ENCODE measurements around the gene GLIS1.

GLIS1 gene

GRCh38 chr1:53619367-53620060 lies 119.5 kb downstream of the GLIS1 start:
- H3K9me3 ChIP-seq (ENCODE audit: control extremely low read depth in 1 of 5, control insufficient read depth in 4 of 5, insufficient read depth in 2 of 5, low read depth in 1 of 5, low read length in 4 of 5), result no peaks in the 10 kb centered on the region
- H3K27me3 ChIP-seq (replicated peaks in 2 of 5; ENCODE audit: control insufficient read depth in 4 of 5, insufficient read depth in 5 of 5, low read length in 4 of 5), result no peaks in the 10 kb centered on the region
- H3K36me3 ChIP-seq (ENCODE audit: control insufficient read depth in 4 of 4, insufficient read depth in 4 of 4, low read length in 3 of 4), result no peaks in the 10 kb centered on the region
- 100% methylated on average over 5 of the region's 7 CpGs for WGBS (ENCODE audit: insufficient coverage)
- peaks cover 0 to 7% (median 2%) of the 10 kb centered on the region in 4 experiments for H3K4me1 ChIP-seq (ENCODE audit: control extremely low read depth in 1 of 4, control insufficient read depth in 4 of 4, insufficient read depth in 4 of 4, low read length in 3 of 4)
- CTCF ChIA-PET, result interaction anchor here (0.9 to 1.1 kb wide), 2 partner anchors 20 to 32 kb away, joined by 3 read pairs; no protein-coding TSS in a partner anchor
- no peak overlapping the region for H3K27ac ChIP-seq (ENCODE audit: insufficient read depth in 1 of 2, low read depth in 1 of 2, low read length in 2 of 2, poor library complexity in 1 of 2, severe bottlenecking in 2 of 2)
- H3K4me3 ChIP-seq (ENCODE audit: control insufficient read depth in 1 of 7, extremely low read depth in 1 of 7, insufficient read depth in 4 of 7, low read depth in 2 of 7, low read length in 6 of 7), result no peak overlapping the region
- no peak for DNase-seq
- POLR2A ChIA-PET, result interaction anchor here (0.9 kb wide), 1 partner anchor 19 kb away, joined by 3 read pairs; no protein-coding TSS in a partner anchor

GRCh38 chr1:53618500-53619366 lies 120.2 kb downstream of the GLIS1 start:
- no peak for DNase-seq
- no peak overlapping the region for H3K4me3 ChIP-seq (ENCODE audit: control insufficient read depth in 1 of 7, extremely low read depth in 1 of 7, insufficient read depth in 4 of 7, low read depth in 2 of 7, low read length in 6 of 7)
- H3K27ac ChIP-seq (ENCODE audit: insufficient read depth in 1 of 2, low read depth in 1 of 2, low read length in 2 of 2, poor library complexity in 1 of 2, severe bottlenecking in 2 of 2), result no peak overlapping the region
- H3K36me3 ChIP-seq (ENCODE audit: control insufficient read depth in 4 of 4, insufficient read depth in 4 of 4, low read length in 3 of 4), result no peaks in the 10 kb centered on the region
- CTCF ChIA-PET, result no interaction called here
- H3K27me3 ChIP-seq (replicated peaks in 2 of 5; ENCODE audit: control insufficient read depth in 4 of 5, insufficient read depth in 5 of 5, low read length in 4 of 5), result no peaks in the 10 kb centered on the region
- 75% methylated on average over 3 of the region's 4 CpGs for WGBS (ENCODE audit: insufficient coverage)
- POLR2A ChIA-PET, result no interaction called here
- H3K4me1 ChIP-seq (ENCODE audit: control extremely low read depth in 1 of 4, control insufficient read depth in 4 of 4, insufficient read depth in 4 of 4, low read length in 3 of 4), result peaks cover 0 to 11% (median 6%) of the 10 kb centered on the region in 4 experiments
- H3K9me3 ChIP-seq (ENCODE audit: control extremely low read depth in 1 of 5, control insufficient read depth in 4 of 5, insufficient read depth in 2 of 5, low read depth in 1 of 5, low read length in 4 of 5), result no peaks in the 10 kb centered on the region

- DNase-seq, result no peak
- Histone ChIP-seq H3K4me1 (ENCODE audit: control extremely low read depth in 1 of 4, control insufficient read depth in 4 of 4, insufficient read depth in 4 of 4, low read length in 3 of 4) (peaks cover 0 to 11% (median 7%) of the 10 kb centered on the region in 4 experiments), H3K27me3 (replicated peaks in 2 of 5; ENCODE audit: control insufficient read depth in 4 of 5, insufficient read depth in 5 of 5, low read length in 4 of 5) (no peaks in the 10 kb centered on the region), H3K9me3 (ENCODE audit: control extremely low read depth in 1 of 5, control insufficient read depth in 4 of 5, insufficient read depth in 2 of 5, low read depth in 1 of 5, low read length in 4 of 5) (no peaks in the 10 kb centered on the region), H3K36me3 (ENCODE audit: control insufficient read depth in 4 of 4, insufficient read depth in 4 of 4, low read length in 3 of 4) (no peaks in the 10 kb centered on the region), H3K4me3 (ENCODE audit: control insufficient read depth in 1 of 7, extremely low read depth in 1 of 7, insufficient read depth in 4 of 7, low read depth in 2 of 7, low read length in 6 of 7) (no peak overlapping the region), H3K27ac (ENCODE audit: insufficient read depth in 1 of 2, low read depth in 1 of 2, low read length in 2 of 2, poor library complexity in 1 of 2, severe bottlenecking in 2 of 2) (no peak overlapping the region)
- CTCF ChIA-PET, result interaction anchor here (1.5 to 1.9 kb wide), 2 partner anchors 24 to 133 kb away, joined by 4 to 6 read pairs; no protein-coding TSS in a partner anchor
- WGBS (ENCODE audit: insufficient coverage), result 96% methylated on average over 4 of the region's 4 CpGs
- POLR2A ChIA-PET, result no interaction called here
Observed at GRCh38 chr1:53617851-53618499, 121.0 kb downstream of the GLIS1 start.

- no peaks in the 10 kb centered on the region for H3K36me3 ChIP-seq (ENCODE audit: control insufficient read depth in 4 of 4, insufficient read depth in 4 of 4, low read length in 3 of 4)
- H3K4me3 ChIP-seq (ENCODE audit: control insufficient read depth in 1 of 7, extremely low read depth in 1 of 7, insufficient read depth in 4 of 7, low read depth in 2 of 7, low read length in 6 of 7), result no peak overlapping the region
- peaks cover 0 to 11% (median 7%) of the 10 kb centered on the region in 4 experiments for H3K4me1 ChIP-seq (ENCODE audit: control extremely low read depth in 1 of 4, control insufficient read depth in 4 of 4, insufficient read depth in 4 of 4, low read length in 3 of 4)
- H3K27me3 ChIP-seq (replicated peaks in 2 of 5; ENCODE audit: control insufficient read depth in 4 of 5, insufficient read depth in 5 of 5, low read length in 4 of 5), result no peaks in the 10 kb centered on the region
- H3K27ac ChIP-seq (ENCODE audit: insufficient read depth in 1 of 2, low read depth in 1 of 2, low read length in 2 of 2, poor library complexity in 1 of 2, severe bottlenecking in 2 of 2), result no peak overlapping the region
- no peaks in the 10 kb centered on the region for H3K9me3 ChIP-seq (ENCODE audit: control extremely low read depth in 1 of 5, control insufficient read depth in 4 of 5, insufficient read depth in 2 of 5, low read depth in 1 of 5, low read length in 4 of 5)
- WGBS (ENCODE audit: insufficient coverage), result 100% methylated on average over 2 of the region's 7 CpGs
- DNase-seq, result no peak
- ChIA-PET POLR2A (no interaction called here), CTCF (interaction anchor here (1.5 to 1.9 kb wide), 2 partner anchors 24 to 133 kb away, joined by 4 to 6 read pairs; no protein-coding TSS in a partner anchor)
Observed at GRCh38 chr1:53617382-53617781, 121.6 kb downstream of the GLIS1 start.

GRCh38 chr1:53616927-53617326 lies 122.0 kb downstream of the GLIS1 start:
- 100% methylated on average over 2 of the region's 2 CpGs for WGBS (ENCODE audit: insufficient coverage)
- Histone ChIP-seq H3K9me3 (ENCODE audit: control extremely low read depth in 1 of 5, control insufficient read depth in 4 of 5, insufficient read depth in 2 of 5, low read depth in 1 of 5, low read length in 4 of 5) (no peaks in the 10 kb centered on the region), H3K27me3 (replicated peaks in 2 of 5; ENCODE audit: control insufficient read depth in 4 of 5, insufficient read depth in 5 of 5, low read length in 4 of 5) (no peaks in the 10 kb centered on the region), H3K4me3 (ENCODE audit: control insufficient read depth in 1 of 7, extremely low read depth in 1 of 7, insufficient read depth in 4 of 7, low read depth in 2 of 7, low read length in 6 of 7) (no peak overlapping the region), H3K27ac (ENCODE audit: insufficient read depth in 1 of 2, low read depth in 1 of 2, low read length in 2 of 2, poor library complexity in 1 of 2, severe bottlenecking in 2 of 2) (no peak overlapping the region), H3K4me1 (ENCODE audit: control extremely low read depth in 1 of 4, control insufficient read depth in 4 of 4, insufficient read depth in 4 of 4, low read length in 3 of 4) (peaks cover 0 to 11% (median 7%) of the 10 kb centered on the region in 4 experiments), H3K36me3 (ENCODE audit: control insufficient read depth in 4 of 4, insufficient read depth in 4 of 4, low read length in 3 of 4) (no peaks in the 10 kb centered on the region)
- POLR2A ChIA-PET, result no interaction called here
- CTCF ChIA-PET, result interaction anchor here (1.5 to 1.9 kb wide), 3 partner anchors 23 to 132 kb away, joined by 4 to 6 read pairs (median 5); no protein-coding TSS in a partner anchor
- DNase-seq, result no peak

- Histone ChIP-seq H3K36me3 (ENCODE audit: control insufficient read depth in 4 of 4, insufficient read depth in 4 of 4, low read length in 3 of 4) (no peaks in the 10 kb centered on the region), H3K4me3 (ENCODE audit: control insufficient read depth in 1 of 7, extremely low read depth in 1 of 7, insufficient read depth in 4 of 7, low read depth in 2 of 7, low read length in 6 of 7) (no peak overlapping the region), H3K27ac (ENCODE audit: insufficient read depth in 1 of 2, low read depth in 1 of 2, low read length in 2 of 2, poor library complexity in 1 of 2, severe bottlenecking in 2 of 2) (no peak overlapping the region), H3K4me1 (ENCODE audit: control extremely low read depth in 1 of 4, control insufficient read depth in 4 of 4, insufficient read depth in 4 of 4, low read length in 3 of 4) (peaks cover 0 to 11% (median 7%) of the 10 kb centered on the region in 4 experiments), H3K27me3 (replicated peaks in 2 of 5; ENCODE audit: control insufficient read depth in 4 of 5, insufficient read depth in 5 of 5, low read length in 4 of 5) (no peaks in the 10 kb centered on the region), H3K9me3 (ENCODE audit: control extremely low read depth in 1 of 5, control insufficient read depth in 4 of 5, insufficient read depth in 2 of 5, low read depth in 1 of 5, low read length in 4 of 5) (peaks cover 0 to under 1% (median 0%) of the 10 kb centered on the region in 5 experiments)
- ChIA-PET CTCF (interaction anchor here (1.5 to 1.9 kb wide), 3 partner anchors 23 to 132 kb away, joined by 4 to 6 read pairs (median 5); no protein-coding TSS in a partner anchor), POLR2A (no interaction called here)
- 93% methylated on average over 3 of the region's 5 CpGs for WGBS (ENCODE audit: insufficient coverage)
- DNase-seq, result no peak
Observed at GRCh38 chr1:53616511-53616910, 122.5 kb downstream of the GLIS1 start.

All from common myeloid progenitor, CD34-positive (primary cell).